HG02885 (cell line): ENCODE data around the gene MYO5B.
A peak's percentile ranks its signal among the peaks of the same experiment; 100 is the strongest.
"Not testable (repeated sequence)": the region's sequence is repeated elsewhere in the genome, so short reads cannot be mapped to it uniquely, and the experiment has no call there.

Experiments used
- ATAC-seq: cut with Tn5 transposase; IDR thresholded peaks from one replicate; pipeline ENCODE4 v1.9.1; 2021; ENCODE audit warnings: mild to moderate bottlenecking; ENCODE audit not compliant: unreplicated experiment, poor library complexity

The MYO5B gene

DNA sequence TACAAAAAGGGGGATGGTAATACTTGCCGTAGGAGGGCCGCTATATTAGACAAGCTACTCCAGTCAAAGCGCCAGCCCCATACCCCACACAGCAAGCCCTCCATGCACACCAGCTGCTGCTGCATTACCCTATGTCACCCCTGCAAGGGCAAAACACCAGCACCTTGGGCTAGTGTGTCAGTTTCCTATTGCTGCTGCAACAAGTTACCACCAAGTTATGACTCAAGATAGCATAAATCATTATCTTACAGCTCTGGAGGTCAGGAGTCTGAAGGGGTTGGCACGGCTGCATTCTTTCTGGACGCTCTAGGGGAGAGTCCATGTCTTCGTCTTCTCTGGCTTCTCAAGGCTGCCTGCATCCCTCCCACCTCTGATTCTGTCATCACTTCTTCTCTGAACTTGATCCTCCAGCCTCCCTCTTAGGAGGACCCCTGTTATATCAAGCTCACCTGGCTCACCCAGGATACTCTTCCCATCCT lies 293.0 kb downstream of the MYO5B start:
- ATAC-seq, result no peak

DNA sequence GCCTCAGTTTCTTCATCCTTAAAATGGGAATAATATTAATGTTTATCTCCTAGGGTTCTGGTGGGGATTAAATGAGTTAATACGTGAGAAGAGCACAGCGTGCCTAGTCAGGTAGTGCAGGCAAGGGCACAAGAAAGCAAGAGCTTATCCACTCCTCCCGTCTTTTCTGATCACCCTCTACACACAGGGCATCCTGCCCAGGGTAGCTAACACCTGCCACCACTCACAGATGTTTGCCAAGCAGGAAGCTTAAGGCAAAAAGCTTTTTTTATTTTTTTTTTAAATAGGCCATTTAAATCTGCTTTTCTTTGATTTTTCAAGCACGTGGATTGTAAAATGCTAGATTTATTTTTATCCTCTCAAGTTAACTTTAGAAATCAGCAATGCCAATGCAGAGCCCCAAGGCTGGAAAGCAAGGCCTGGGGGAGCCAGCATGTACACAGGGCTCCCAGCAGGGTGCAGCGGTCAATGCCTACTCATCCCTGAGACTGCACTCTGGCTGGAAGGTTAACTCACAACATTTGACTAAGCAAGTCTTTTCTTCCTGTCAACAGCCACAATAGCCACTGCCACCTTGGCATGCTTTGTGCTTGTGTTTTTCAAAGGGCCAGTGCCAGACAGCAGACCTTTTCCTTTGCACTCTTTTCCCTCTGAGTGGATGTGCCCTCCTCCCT lies 295.2 kb downstream of the MYO5B start:
- ATAC-seq, result no peak

DNA sequence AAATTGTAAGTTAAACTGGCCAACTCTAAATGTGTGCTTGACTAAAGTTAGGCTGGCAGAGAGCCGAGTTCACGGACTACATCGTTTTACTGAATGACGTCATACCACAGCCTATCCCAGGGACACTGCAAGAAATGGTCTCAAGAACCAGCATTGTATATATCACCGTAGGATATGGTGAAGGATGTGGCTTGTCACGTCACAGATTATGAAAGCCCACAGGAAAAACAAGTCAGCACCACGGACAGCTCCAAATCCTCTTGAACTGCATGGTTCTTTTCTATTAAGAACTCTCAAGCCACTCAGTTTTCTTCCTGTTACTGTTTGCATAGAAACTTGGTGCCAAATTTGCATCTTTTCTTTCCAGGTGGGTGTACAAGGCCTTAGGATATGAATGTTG lies 296.5 kb downstream of the MYO5B start:
- no peak for ATAC-seq

DNA sequence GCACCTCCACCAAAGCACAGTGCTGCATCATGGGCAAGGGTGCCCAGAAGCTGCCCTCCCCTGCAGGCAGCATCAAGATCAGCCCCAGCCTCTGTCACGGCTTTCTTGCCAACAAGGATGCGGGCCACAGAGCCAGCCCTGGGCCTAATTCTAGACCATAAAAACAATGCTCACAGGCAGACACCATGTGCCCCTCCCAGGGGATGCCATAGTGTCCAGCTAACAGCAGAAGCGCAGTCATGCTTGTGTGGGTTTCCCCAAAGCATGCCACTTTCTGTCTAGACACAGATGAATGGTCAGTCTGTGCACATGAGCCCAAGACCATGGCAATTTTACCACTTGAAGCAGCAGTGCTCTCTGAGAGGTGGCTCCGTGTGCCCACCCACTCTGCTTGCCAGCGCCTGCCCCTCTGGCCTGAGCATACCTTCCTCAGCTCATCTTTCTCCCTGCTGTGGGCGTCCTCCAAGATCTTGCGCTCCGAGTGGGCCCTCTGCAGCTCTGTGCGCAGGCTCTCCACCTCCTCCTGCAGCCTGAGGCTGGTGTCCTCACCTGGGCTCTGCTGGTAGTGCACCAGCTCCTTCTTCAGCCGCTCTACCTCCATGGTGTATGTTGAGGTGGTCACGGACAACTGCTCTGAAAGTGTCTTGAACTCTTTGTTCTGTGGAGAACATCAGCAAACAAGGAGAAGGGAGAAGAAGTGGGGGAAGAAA lies 300.3 kb downstream of the MYO5B start:
- no peak for ATAC-seq

DNA sequence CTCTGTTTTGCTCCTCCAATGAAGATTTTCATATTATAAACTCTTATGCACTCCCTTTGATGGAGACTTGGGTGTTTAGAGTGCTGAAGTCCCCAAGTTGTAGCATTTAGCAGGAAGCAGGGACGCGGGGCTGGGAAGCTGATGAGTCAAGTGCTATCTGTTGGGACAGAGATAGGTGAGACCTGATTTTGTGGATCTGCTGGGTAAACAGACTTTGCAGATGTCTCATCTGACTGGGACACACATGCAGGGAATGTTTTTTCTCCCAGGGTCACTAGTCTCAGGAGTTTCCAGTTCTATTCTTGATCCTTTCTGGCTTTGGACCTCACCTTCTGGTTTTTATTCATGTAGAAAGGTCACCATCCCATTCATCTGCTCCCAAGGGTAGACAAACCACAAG lies 301.9 kb downstream of the MYO5B start:
- no peak for ATAC-seq

DNA sequence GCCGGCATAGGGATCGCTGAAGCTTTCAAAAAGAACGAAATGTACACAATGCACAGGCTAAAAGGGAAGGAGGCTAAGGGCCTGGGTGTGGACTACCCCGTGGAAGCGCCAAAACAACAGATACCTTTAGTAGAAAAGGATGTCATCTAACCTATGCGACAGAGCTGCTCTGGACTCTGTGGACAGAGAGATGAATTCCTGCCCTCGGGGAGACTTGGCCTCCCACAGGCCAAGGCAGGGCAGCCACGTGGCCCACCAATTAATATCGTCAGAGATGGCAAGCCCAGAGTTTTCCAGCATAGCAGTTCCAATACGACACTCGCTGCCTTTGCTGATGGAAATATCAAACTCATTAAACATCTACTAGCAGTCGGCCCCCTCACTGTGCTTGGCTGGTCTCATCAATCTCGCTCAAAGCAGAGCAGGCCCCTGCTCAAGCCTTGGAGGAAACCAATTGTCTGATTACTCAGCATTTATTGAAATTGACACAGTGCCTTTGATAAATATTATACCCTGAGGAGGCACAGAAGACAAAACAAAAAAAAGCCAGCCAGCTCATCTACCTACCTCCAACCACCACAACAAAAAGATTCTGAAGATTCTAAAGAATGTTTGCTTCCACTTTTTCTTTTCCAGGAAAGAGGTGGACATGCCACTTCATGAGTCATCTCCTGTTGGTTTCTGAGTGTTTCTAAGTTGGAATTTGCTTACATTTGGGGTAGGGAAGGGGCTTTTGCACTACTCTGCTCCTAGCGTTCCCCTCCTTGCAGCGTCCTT lies 302.6 kb downstream of the MYO5B start:
- ATAC-seq, result no peak

DNA sequence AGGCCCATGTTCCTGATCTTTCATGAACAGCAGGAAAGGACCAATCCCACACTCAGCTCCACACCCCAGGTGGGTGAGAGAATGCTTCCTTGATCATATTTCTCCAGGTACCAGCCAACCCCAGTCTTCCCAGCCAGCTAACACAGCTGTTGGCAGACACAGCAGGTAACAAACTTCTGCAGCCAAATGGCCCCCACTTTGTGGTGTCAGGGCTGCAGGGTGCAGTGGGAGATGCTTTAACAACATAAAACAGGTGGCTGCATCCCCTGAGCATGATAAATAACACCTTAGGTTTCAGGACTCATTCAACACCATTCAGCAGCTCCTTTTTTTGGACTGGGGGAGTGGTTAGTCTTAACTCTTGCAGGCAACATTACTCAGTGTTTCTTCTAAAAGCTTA lies 304.9 kb downstream of the MYO5B start:
- ATAC-seq, result no peak

DNA sequence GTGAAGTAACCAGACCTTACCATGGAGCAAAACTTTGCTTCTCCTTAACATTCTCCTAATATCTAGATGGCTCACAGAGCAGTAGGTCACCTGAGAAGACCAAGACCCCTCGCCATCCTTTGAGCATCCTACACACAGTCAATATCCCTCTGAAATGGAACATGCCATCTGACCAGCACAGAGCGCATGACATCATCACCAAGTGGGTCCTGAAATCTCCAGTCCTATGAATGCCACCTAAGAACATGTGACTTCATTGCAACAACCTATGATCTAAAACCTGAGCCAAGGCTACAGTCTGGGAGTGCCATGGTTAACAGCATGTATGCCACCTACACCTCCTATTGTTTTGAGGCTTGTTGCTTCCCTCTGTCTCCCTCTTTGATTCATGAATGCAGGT lies 305.4 kb downstream of the MYO5B start:
- not testable (repeated sequence) for ATAC-seq

DNA sequence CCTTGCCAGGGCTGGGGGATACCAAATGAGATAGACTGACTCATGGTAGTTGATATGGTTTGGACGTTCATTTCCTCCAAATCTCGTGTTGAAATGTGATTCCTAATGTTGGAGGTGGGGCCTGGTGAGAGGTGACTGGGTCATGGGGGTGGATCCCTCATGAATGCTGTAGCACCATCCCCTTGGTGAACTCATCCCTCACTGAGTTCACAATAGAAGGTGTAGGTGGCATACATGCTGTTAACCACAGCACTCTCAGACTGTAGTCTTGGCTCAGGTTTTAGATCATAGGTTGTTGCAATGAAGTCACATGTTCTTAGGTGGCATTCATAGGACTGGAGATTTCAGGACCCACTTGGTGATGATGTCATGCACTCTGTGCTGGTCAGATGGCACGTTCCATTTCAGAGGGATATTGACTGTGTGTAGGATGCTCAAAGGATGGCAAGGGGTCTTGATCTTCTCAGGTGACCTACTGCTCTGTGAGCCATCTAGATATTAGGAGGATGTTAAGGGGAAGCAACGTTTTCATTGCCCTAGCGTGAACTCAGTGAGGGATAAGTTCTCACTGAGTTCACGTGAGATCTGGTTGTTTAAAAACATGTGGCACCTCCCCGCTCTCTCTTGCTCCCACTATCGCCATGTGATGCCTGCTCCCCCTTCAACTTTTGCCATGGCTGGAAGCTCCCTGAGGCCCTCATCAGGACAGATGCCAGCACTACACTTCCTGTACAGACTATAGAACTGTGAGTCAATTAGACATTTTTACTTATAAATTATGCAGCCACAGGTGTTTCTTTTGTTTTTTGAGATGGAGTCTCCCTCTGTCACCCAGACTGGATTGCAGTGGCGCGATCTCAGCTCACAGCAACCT lies 307.8 kb downstream of the MYO5B start:
- ATAC-seq, result no peak

DNA sequence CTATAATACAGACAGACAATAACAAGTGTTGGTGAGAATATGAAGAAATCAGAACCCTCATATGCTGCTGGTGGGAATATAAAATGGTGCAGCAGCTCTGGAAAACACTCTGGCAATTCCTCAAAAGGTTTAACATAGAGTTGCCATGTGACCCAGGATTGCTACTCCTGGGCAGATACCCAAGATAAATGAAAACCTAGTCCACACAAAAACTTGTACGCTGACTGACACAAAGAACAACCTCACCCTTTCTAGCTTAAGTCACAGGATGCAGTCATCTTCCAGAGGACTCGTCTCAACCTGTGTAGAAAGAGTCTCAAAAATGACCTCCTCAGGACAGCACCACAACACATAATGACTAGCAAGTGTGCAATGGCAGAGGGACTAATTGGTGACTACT lies 310.0 kb downstream of the MYO5B start:
- ATAC-seq, result no peak

DNA sequence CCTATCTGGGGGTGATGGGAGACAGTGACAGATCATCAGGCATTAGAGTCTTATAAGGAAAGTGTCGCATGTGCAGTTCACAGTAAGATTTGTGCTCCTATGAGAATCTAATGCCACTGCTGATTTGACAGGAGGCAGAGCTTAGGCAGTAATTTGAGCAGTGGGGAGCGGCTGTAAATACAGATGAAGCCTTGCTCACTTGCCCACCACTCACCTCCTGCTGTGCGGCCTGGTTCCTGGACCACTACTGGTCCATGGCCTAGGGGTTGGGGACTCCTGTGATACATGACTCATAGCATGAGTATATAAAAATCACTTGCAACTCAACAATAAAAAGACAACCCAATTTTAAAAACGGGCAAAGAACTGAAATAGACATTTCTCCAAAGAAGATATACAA lies 310.5 kb downstream of the MYO5B start:
- no peak for ATAC-seq

DNA sequence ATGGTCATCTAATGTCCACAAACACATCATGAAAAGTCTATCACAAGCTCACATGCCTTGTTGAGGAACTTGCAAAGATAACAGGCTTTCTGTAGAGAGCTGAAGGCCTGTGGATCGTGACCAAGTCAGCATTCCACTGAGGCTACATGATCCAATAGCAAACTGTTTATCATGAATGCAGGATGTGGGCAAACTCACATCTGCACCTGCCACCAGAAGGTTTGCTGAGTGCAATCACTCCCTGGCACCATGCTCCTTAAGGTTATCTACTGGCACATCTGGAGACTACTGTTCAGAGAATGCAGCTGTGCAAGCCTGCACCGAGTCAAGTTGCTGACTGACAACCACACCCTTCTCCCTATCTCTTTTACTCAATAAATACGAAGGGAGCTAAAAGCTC lies 314.3 kb downstream of the MYO5B start:
- no peak for ATAC-seq

DNA sequence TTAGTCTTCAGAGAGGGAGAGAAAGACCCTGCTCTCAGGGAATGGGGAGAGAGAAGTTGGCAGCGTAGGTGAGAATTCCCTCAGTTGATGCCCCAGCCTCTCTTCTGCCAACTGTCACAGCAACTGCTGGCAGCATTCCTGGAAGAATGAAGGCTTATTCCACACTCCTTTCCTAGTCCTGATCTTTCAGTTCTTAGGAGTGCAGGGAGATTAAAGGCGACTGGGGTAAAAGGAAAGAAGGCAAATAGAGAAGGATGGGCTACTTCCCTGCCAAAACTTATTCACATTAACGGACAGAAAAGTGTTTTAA lies 315.7 kb downstream of the MYO5B start:
- ATAC-seq, result no peak

DNA sequence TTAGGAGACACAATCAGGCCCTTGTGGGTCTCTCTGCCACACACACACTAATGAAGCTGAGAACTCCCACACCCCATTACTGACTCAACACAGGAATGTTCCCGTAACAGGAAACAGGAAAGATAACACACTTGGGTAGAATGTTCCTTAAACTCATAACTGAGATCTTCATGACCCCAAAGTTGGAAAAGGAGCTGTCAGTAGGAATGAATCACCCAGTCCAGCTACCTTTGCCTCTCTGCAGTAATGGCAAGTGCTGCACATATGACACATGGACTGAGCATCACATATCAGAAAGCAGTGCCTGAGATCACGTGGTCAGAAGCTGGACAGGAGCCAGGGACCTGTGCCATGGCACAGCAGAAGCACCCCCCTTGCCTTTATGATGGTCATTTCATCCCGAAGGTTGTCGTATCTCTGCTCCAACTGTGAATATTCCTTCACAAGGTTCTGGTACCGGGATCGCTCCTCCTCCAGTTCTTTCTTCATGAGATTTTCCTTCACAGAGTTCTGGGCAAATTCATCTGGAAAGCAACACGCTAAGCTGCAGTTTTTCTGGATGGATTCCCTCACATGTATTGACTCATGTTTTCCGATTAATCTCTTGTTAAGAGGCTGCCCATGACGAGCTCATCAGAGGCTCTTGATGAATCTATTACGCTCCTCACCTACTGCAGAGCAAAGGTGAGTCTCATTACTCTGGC lies 316.2 kb downstream of the MYO5B start:
- ATAC-seq, result no peak

DNA sequence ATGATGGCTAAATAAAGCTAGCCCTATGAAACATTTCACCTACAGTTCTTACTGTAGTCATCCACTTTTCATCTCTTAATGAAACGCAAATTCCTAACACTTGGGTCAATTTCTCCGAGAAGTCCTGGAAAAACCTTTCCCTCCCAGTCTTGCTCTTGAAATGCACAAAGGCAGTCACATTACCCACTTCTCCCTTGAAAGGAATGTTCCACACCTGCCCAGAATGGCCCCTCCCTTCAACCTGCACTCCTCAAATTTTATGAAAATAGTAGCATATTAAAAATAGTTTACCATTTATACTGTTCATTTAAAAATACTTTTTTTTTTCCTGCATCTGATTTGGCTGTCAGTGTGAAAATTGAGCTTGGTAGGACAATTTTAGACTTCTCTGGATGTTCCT lies 316.9 kb downstream of the MYO5B start:
- ATAC-seq, result no peak

DNA sequence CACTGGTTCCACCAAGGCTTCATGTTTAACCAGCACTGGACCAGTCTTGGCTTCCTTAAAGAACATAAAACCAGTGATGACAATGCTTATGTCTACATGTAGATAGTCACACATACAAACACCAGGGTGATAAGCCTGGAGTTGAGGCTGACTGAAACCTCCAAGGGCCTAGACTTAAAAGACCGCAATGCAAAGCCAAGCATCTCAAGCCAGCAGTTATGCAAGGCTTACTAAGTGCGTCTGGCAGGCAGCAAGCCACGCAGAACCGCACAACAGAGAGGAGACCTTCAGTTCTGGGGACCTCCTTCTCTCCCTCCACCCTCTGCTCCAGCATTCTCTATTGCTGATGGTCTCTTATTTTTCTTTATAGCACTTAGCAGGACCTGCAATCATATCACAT lies 318.4 kb downstream of the MYO5B start:
- no peak for ATAC-seq

DNA sequence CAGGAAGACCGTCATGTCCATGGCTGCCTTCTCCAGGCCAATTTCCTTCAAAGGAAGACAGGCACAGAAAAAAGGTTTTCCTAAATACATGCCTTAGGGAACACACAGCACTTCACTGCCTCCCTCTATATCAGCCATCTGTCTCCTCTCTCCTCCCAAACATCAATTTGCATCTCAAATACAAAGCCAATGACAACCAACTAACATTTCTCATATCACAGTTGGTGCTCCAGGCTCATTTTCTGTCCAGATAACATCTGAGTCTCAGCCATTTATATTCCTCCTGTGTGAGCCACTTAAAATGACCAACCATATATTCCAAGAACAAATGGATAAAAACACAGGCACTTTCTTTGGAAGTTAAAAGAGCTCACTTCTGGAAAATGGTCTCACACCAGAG lies 319.2 kb downstream of the MYO5B start:
- ATAC-seq, result no peak

DNA sequence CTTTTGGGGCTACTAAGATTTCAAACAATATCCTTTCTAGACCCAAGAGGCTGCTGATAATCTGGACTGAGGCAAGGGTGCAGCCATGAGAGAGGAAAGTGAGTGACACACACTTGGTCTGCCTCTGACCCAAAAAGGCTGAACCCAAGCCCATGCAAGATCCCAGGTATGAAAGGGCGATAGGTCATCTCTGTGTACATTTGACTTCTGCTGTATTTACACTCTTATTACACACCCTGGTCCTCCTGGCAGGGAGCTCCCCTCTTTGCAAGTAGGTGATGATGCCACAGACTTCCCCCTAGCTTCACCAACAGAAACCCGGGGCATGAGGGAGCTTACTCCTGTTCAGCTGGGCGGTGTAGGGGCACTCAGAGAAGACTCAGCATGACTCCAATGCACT lies 319.8 kb downstream of the MYO5B start:
- ATAC-seq, result no peak

DNA sequence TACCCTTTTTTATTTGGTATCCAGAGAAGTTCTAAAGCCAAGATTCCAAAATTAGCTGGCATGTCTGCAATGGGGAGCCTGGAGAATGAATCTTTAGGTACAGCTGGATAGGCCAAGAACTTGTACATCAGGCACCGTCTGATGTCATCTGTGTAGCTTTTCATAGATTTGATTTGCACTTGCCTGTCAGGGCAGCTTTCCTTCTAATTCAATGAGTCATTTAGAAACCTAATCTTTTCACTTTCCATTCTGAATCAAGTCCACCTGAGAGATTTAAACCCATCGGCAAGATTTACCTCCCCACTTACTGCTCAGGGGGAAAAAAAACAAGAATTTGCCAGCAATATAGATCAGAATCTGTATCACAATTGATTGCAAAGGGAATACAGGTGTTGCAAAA lies 320.7 kb downstream of the MYO5B start:
- peak; percentile 54 for ATAC-seq

DNA sequence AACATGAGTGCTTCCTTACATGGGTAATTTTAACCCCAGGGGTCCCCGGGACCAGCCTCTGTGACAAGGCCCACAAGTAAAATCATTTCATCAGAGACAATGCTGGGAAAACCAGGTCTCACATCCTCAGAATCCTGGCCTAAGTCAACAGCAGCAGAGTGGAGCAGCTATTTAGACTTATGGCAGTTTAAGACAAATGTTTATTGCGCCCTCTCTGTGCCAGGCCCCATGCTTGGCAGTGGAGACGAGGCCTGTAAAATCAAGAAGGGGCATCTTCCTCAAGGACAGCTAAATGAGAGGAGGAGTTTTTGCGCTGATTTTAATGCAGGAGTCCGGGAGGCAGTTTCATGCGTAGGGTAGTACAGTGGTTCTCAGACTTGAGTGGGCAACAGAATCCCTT lies 325.6 kb downstream of the MYO5B start:
- ATAC-seq, result no peak
